GM21576 (cell line): ENCODE results near the gene ABL2.

Experiments
- ATAC-seq: cut with Tn5 transposase; IDR thresholded peaks from one replicate; pipeline ENCODE4 v1.9.1; 2021; ENCODE audit warnings: mild to moderate bottlenecking, moderate library complexity; ENCODE audit not compliant: unreplicated experiment

The ABL2 gene

GRCh38 chr1:179058487-179059483 lies 170.7 kb downstream of the ABL2 start:
- no peak for ATAC-seq

- ATAC-seq, result no peak
Observed at GRCh38 chr1:179055937-179056336, 173.5 kb downstream of the ABL2 start.

- no peak for ATAC-seq
Observed at GRCh38 chr1:179053486-179053885, 176.0 kb downstream of the ABL2 start.

- ATAC-seq, result no peak
Observed at GRCh38 chr1:179052776-179053175, 176.7 kb downstream of the ABL2 start.
